ENCODE measurements around the gene KRT12. TPM values are rescaled to one million over a fixed set of nuclear protein-coding genes. Genes with fewer than 3 reads are reported as not detected.
"Not testable (repeated sequence)": the region's sequence is repeated elsewhere in the genome, so short reads cannot be mapped to it uniquely, and the experiment has no call there.

The KRT12 gene
- total RNA-seq, 1 donor from 2014 or later, result not detected

GRCh38 chr17:40821536-40821935 is 45.5 kb downstream of the KRT12 start:
- no peak for ATAC-seq

GRCh38 chr17:40820228-40820838 is 46.7 kb downstream of the KRT12 start:
- intact Hi-C loops (cut with DNase I), result no loop called here
- no peak for ATAC-seq

More at GRCh38 chr17:40821536-40821935, 45.5 kb downstream of the KRT12 start:
- intact Hi-C loops (cut with DNase I), result no loop called here
- no peak for DNase-seq (ENCODE audit: low spot score)

DNA sequence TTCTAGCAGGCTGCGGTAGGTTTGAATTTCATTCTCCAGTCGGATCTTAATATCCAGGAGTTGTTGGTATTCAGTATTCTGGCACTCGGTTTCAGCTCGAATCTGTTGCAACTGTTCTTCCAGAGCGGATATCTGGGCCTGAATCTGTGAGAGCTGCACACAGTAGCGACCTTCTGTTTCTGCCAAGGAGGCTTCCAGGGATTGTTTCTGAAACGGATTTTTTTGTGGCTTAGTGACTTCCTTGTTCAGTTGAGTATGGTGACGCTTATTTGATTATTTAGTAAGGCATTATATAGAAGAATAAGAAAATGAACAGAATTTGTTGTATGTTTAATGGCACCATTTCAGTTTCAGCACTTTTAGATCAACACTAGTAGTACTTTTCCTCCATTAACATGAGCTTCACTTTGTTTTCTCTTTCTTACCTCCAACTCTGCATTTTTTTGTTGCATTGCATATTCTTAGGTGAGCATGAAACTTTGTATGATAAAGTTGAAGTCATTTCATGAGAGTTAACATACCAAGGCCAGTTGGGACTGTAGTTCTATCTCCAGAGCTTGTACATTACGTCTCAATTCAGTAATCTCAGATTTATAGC is 47.4 kb downstream of the KRT12 start:
- intact Hi-C loops (cut with DNase I), result no loop called here
- DNase-seq (ENCODE audit: low spot score), result no peak
- peak; percentile 63 for ATAC-seq

More at GRCh38 chr17:40820228-40820838, 46.7 kb downstream of the KRT12 start:
- DNase-seq (ENCODE audit: low spot score), result no peak

- peak; percentile 97 for ATAC-seq
- intact Hi-C loops (cut with DNase I), result no loop called here
- DNase-seq (ENCODE audit: low spot score), result peak; percentile 89
Observed at GRCh38 chr17:40818733-40819527, 48.1 kb downstream of the KRT12 start.

- intact Hi-C loops (cut with DNase I), result no loop called here
- ATAC-seq (no peak), DNase-seq (ENCODE audit: low spot score) (no peak)
Observed at GRCh38 chr17:40818343-40818732, 48.7 kb downstream of the KRT12 start.

- intact Hi-C loops (cut with DNase I), result no loop called here
- DNase-seq (ENCODE audit: low spot score), result no peak
- ATAC-seq, result no peak
Observed at GRCh38 chr17:40817103-40817682, 49.8 kb downstream of the KRT12 start.

- no peak for ATAC-seq
- no peak for DNase-seq (ENCODE audit: low spot score)
- intact Hi-C loops (cut with DNase I), result no loop called here
Observed at GRCh38 chr17:40816569-40816968, 50.5 kb downstream of the KRT12 start.

DNA sequence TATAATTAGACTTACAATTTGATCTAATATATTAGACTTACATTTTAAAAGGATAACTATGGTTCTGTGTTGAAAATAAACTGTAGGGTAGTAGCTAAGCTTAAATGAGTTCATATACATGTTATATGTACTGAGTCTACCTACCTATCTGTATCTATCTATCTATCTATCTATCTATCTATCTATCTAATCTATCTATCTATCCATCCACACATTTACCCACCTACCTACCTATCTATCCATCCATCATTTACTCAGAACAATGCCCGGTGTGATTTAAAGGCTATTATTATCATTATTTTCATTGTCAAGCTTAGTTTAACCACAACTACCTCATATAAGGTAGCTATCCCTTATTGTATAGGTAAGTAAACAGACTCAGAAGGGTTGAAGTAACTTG is 51.6 kb downstream of the KRT12 start:
- intact Hi-C loops (cut with DNase I), result no loop called here
- DNase-seq (ENCODE audit: low spot score), result no peak
- no peak for ATAC-seq

- DNase-seq (ENCODE audit: low spot score); intact Hi-C loops (cut with DNase I): not testable (repeated sequence)
Observed at GRCh38 chr17:40814657-40815056, 52.4 kb downstream of the KRT12 start.

DNA sequence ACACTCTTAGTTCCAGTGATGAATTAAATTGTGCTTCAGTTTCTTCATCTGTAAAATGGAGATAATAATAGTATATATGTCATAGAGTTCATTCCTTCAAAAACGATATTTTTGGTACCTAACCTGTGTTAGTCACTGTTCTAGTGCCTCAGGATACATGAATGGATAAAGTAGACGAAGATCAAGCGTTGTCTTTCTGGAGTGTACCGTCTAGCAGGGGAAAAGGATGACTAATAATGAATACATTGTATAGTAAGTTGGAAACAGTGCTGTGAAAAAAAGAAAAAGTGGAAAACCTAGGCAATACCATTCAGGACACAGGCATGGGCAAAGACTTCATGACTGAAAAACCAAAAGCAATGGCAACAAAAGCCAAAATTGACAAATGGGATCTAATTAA is 53.2 kb downstream of the KRT12 start:
- DNase-seq (ENCODE audit: low spot score) (no peak), ATAC-seq (no peak)
- intact Hi-C loops (cut with DNase I), result no loop called here

More at GRCh38 chr17:40814657-40815056, 52.4 kb downstream of the KRT12 start:
- ATAC-seq, result not testable (repeated sequence)

DNA sequence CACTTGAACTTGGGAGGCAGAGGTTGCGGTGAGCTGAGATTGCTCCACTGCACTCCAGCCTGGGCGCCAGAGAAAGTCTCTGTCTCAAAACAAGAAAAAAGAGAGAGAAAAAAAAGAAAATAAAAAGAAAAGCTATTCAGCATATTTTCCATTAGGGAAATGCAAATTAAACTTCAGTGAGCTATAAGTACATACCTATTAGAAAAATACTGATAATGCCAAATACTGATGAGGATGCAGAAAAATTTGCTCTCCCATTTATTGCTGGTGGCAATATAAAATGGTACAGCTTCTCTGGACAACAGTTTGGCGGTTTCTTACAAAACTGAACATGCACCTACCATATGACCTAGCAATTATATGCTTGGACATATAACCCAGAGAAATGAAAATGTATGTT is 54.4 kb downstream of the KRT12 start:
- intact Hi-C loops (cut with DNase I), result no loop called here
- ATAC-seq (no peak), DNase-seq (ENCODE audit: low spot score) (no peak)

Other genes with a start within 250 kb of the KRT12 start
- 115 TPM for gene SMARCE1, start 219.4 kb downstream of the KRT12 start, total RNA-seq
- gene KRT222, start 202.0 kb downstream of the KRT12 start, total RNA-seq, result 8.2 TPM
- gene KRT24, start 163.5 kb downstream of the KRT12 start, total RNA-seq, result 0.53 TPM
- gene KRT25, start 111.9 kb downstream of the KRT12 start, total RNA-seq, result not detected
- not detected for gene KRT26, start 95.0 kb downstream of the KRT12 start, total RNA-seq
- gene KRT27, start 84.7 kb downstream of the KRT12 start, total RNA-seq, result 1.2 TPM
- not detected for gene KRT28, start 67.3 kb downstream of the KRT12 start, total RNA-seq
- gene KRT10, start 44.6 kb downstream of the KRT12 start, total RNA-seq, result 34.1 TPM
- not detected for gene KRT20, start 18.0 kb upstream of the KRT12 start, total RNA-seq
- gene KRT23, start 70.4 kb upstream of the KRT12 start, total RNA-seq, result 0.53 TPM
- not detected for gene KRT39, start 99.7 kb upstream of the KRT12 start, total RNA-seq
- gene KRT40, start 117.1 kb upstream of the KRT12 start, total RNA-seq, result not detected
- not detected for gene KRTAP3-3, start 126.9 kb upstream of the KRT12 start, total RNA-seq
- gene KRTAP3-2, start 132.7 kb upstream of the KRT12 start, total RNA-seq, result not detected
- not detected for gene KRTAP3-1, start 141.9 kb upstream of the KRT12 start, total RNA-seq
- gene KRTAP1-5, start 160.0 kb upstream of the KRT12 start, total RNA-seq, result not detected
- not detected for gene KRTAP1-4, start 163.0 kb upstream of the KRT12 start, total RNA-seq
- gene KRTAP1-3, start 167.7 kb upstream of the KRT12 start, total RNA-seq, result not detected
- not detected for gene KRTAP1-1, start 174.2 kb upstream of the KRT12 start, total RNA-seq
- gene KRTAP2-1, start 180.1 kb upstream of the KRT12 start, total RNA-seq, result not detected
- gene KRTAP2-2, start 188.0 kb upstream of the KRT12 start, total RNA-seq, result not detected
- not detected for gene KRTAP2-3, start 192.9 kb upstream of the KRT12 start, total RNA-seq
- gene KRTAP2-4, start 198.7 kb upstream of the KRT12 start, total RNA-seq, result not detected
- gene KRTAP4-7, start 216.9 kb upstream of the KRT12 start, total RNA-seq, result not detected
- gene KRTAP4-8, start 230.9 kb upstream of the KRT12 start, total RNA-seq, result not detected
- gene KRTAP4-16, start 235.0 kb upstream of the KRT12 start, total RNA-seq, result not detected
- gene KRTAP4-9, start 238.2 kb upstream of the KRT12 start, total RNA-seq, result not detected